K562 (cell line): ENCODE measurements around the gene CCL27. TPM values are rescaled to one million over a fixed set of nuclear protein-coding genes. Genes with fewer than 3 reads are reported as not detected.
A peak's percentile ranks its signal among the peaks of the same experiment; 100 is the strongest.

Source experiments
- ATAC-seq: fragments of 200-7000 bp; cut with Tn5 transposase; 3 replicates; pipeline ENCODE4 v1.9.1; 2020; ENCODE audit warnings: moderate library complexity
- BruUV-seq: library from RNA; stranded (reverse); fragments of 400-500 nt; replicated peaks from 2 replicates; lab custom pipeline; 2021; lab: Mats Ljungman, UMichigan
- CTCF ChIA-PET: fragments of 300-600 bp; formaldehyde crosslinking; extraction: SDS; loops from one replicate; lab custom pipeline; 2021; ENCODE audit warnings: low intra/inter-chr PET ratio; lab: Yijun Ruan, JAX
- POLR2A ChIA-PET: fragments of 300-600, 350-650 bp; sonication (Branson Sonifier 250); formaldehyde crosslinking; extraction: SDS; loops from one replicate; lab custom pipeline; 2021; ENCODE audit warnings: antibody characterized with exemption, inconsistent platforms; lab: Yijun Ruan, JAX
- DNase-seq, 4 experiments: peaks; one replicate each; pipeline versions ENCODE4 v3.0.0 to v3.0.0-alpha.2; 2011 to 2018; ENCODE audit warnings: low spot score in 3 of 4, mixed read lengths in 3 of 4; ENCODE audit errors: extremely low read depth in 1 of 4
- FAIRE-seq: peaks from 2 replicates; lab custom pipeline; 2011; peaks lifted over from hg19 to GRCh38; lab: Jason Lieb, UNC
- H2AFZ ChIP-seq: 2 replicates; pipeline ENCODE4 v1.6.0; 2011; ENCODE audit warnings: low read depth, low read length, control low read depth, inconsistent platforms
- H3K27ac ChIP-seq: fragments of 200-600 bp; 3 replicates; pipeline ENCODE4 v1.8.0; 2011; ENCODE audit warnings: low read depth, mild to moderate bottlenecking, control low read depth, inconsistent platforms, low read length, moderate library complexity, mixed read lengths; ENCODE audit errors: extremely low read depth
- H3K27me3 ChIP-seq, 2 experiments: fragments of 300-600 bp in 1 of 2; 2 replicates in 1 of 2; 3 replicates in 1 of 2; pipeline versions ENCODE4 v1.6.0 to v1.8.0; 2011; ENCODE audit warnings: inconsistent platforms in 2 of 2, low read length in 2 of 2, mild to moderate bottlenecking in 1 of 2, mixed read lengths in 1 of 2, moderate library complexity in 1 of 2; ENCODE audit not compliant: control insufficient read depth in 2 of 2, insufficient read depth in 2 of 2
- H3K36me3 ChIP-seq: fragments of 300-600 bp; 3 replicates; pipeline ENCODE4 v1.8.0; 2011; ENCODE audit warnings: mild to moderate bottlenecking, low read length, inconsistent platforms; ENCODE audit not compliant: control insufficient read depth, insufficient read depth
- H3K4me1 ChIP-seq, 2 experiments: fragments of 200-600 bp in 1 of 2; replicated peaks in 1 of 2; 2 replicates in 1 of 2; 3 replicates in 1 of 2; pipeline versions ENCODE4 v1.5.1 to v1.8.0; 2011; ENCODE audit warnings: inconsistent platforms in 2 of 2, low read length in 2 of 2, mild to moderate bottlenecking in 1 of 2, mixed read lengths in 1 of 2, moderate library complexity in 1 of 2; ENCODE audit not compliant: control insufficient read depth in 2 of 2, insufficient read depth in 2 of 2
- H3K4me2 ChIP-seq: 2 replicates; pipeline ENCODE4 v1.6.1; 2011; ENCODE audit warnings: low read length, control low read depth, inconsistent platforms, mixed read lengths; ENCODE audit not compliant: insufficient read depth
- H3K4me3 ChIP-seq: fragments of 200-600 bp; sonication (generic), shearing (Covaris generic); 2 replicates; pipeline ENCODE4 v1.5.1; 2016; ENCODE audit warnings: control low read depth, inconsistent platforms
- H3K79me2 ChIP-seq: fragments of 200-600 bp; 3 replicates; pipeline ENCODE4 v1.8.0; 2011; ENCODE audit warnings: low read length, inconsistent platforms; ENCODE audit not compliant: control insufficient read depth, insufficient read depth
- H3K9ac ChIP-seq, 2 experiments: 2 replicates each; pipeline versions ENCODE4 v1.6.0 to v1.6.1; 2011; ENCODE audit warnings: low read depth in 2 of 2, low read length in 2 of 2, control low read depth in 1 of 2, inconsistent platforms in 1 of 2, mild to moderate bottlenecking in 1 of 2, mixed read lengths in 1 of 2; ENCODE audit not compliant: insufficient read depth in 1 of 2
- H3K9me1 ChIP-seq: one replicate; pipeline ENCODE4 v1.6.0; 2011; ENCODE audit warnings: inconsistent platforms, mild to moderate bottlenecking, low read length, moderate library complexity; ENCODE audit not compliant: control insufficient read depth, insufficient read depth
- H3K9me3 ChIP-seq: replicated peaks from 2 replicates; pipeline ENCODE4 v1.5.1; 2011; ENCODE audit warnings: low read depth, low read length, inconsistent platforms; ENCODE audit not compliant: control insufficient read depth, insufficient read depth
- H4K20me1 ChIP-seq: replicated peaks from 2 replicates; pipeline ENCODE4 v1.6.1; 2011; ENCODE audit warnings: low read length, inconsistent platforms, mixed read lengths; ENCODE audit not compliant: control insufficient read depth, insufficient read depth
- CREB3L1 ChIP-seq: fragments of 450-650 bp; IDR thresholded peaks from 2 replicates; pipeline ENCODE4 v1.6.1; 2014; ENCODE audit warnings: low read depth, mild to moderate bottlenecking, moderate library complexity, borderline replicate concordance
- RNF219 ChIP-seq: fragments of 250-450 bp; sonication (Bioruptor Pico); IDR thresholded peaks from 2 replicates; pipeline ENCODE4 v1.5.0; 2022; ENCODE audit warnings: mild to moderate bottlenecking
- SAFB ChIP-seq: fragments of 200-400 bp; formaldehyde crosslinking; IDR thresholded peaks from 2 replicates; pipeline ENCODE4 v1.6.1; 2017; ENCODE audit warnings: low read depth, low read length, borderline replicate concordance
- ZBTB17 ChIP-seq: fragments of 450-650 bp; formaldehyde crosslinking; IDR thresholded peaks from 2 replicates; pipeline ENCODE4 v1.4.0; 2020; ENCODE audit warnings: mild to moderate bottlenecking
- ZNF175 ChIP-seq: fragments of 200-800 bp; sonication (Bioruptor generic); IDR thresholded peaks from 2 replicates; pipeline ENCODE4 v1.6.1; 2016; ENCODE audit warnings: low read depth, mild to moderate bottlenecking, missing genetic modification characterization, missing compliant biosample characterization
- WGBS: fragments of 100-300 bp; shearing (Covaris generic); methylation state at CpG from one replicate; pipeline ENCODE4 v1.1.6; 2016; ENCODE audit warnings: low coverage, mixed read lengths; ENCODE audit not compliant: insufficient coverage; ENCODE audit errors: missing lambda C conversion rate; 5-methylcytosine and 5-hydroxymethylcytosine counted together
- in situ Hi-C: fragments of 300-500 bp; cut with MboI; formaldehyde crosslinking; loops from 4 replicates; pipeline ENCODE4 v1.15.0; 2018; ENCODE audit warnings: inconsistent platforms, mixed read lengths
- intact Hi-C: fragments of 100-400 bp; cut with micrococcal nuclease; formaldehyde crosslinking; loops from 2 replicates; pipeline ENCODE4 v1.14.2; 2022
- polyA plus RNA-seq, 8 experiments: library from polyadenylated mRNA; depleted of rRNA in 4 of 8; stranded (reverse) in 5 of 8; unstranded in 3 of 8; fragments of >200 nt; fragmentation: Nextera tagmentation in 2 of 8; fragmentation: Illumina TruSeq in 1 of 8; extraction: Ambion mirVana in 2 of 8; extraction: Trizol in 1 of 8; gene quantifications; 2 replicates each; pipeline versions ENCODE4 v1.2.1 to v1.2.3, GENCODE V29; 2011 to 2014; ENCODE audit warnings: inconsistent platforms in 1 of 8, missing spikeins in 1 of 8
- total RNA-seq, 7 experiments: library from RNA; depleted of rRNA in 6 of 7; stranded (reverse); fragments of >200 nt in 6 of 7; fragmentation: Illumina TruSeq in 2 of 7; extraction: Trizol in 2 of 7; gene quantifications; 2 replicates each; pipeline versions ENCODE4 v1.2.1 to v1.2.3, GENCODE V29; 2011 to 2021; ENCODE audit warnings: low replicate concordance in 1 of 7

Gene CCL27
- total and polyA plus RNA-seq, 9 of the 15 experiments (the other 6 are each of a cell fraction or from before 2014, with no cell fraction given) = 0.10 to 0.53 (median 0.27) TPM; not detected in 5

GRCh38 chr9:34634551-34635248 is 27.8 kb downstream of the CCL27 start:
- intact Hi-C loops = no loop called here
- Histone ChIP-seq H3K9ac (peak overlapping the region in 1 of 2 experiments; percentile 77; a peak in 1 of 4 replicates), H4K20me1 (0 out of 2 replicates have a peak, but pooled peaks cover 4% of the 10 kb centered on the region), H3K4me2 (no peak overlapping the region), H3K4me1 (peaks cover 5 to 23% of the 10 kb centered on the region in 2 experiments; a peak in 4 of 5 replicates), H3K9me1 (no peaks in the 10 kb centered on the region), H3K27ac (no peak overlapping the region), H3K36me3 (peaks cover 14% of the 10 kb centered on the region; the same call in 1 of the 3 replicates), H2AFZ (no peak overlapping the region), H3K27me3 (peaks cover 0 to 12% of the 10 kb centered on the region in 2 experiments; a peak in 4 of 5 replicates), H3K79me2 (peaks cover 18% of the 10 kb centered on the region), H3K9me3 (no peaks in the 10 kb centered on the region), H3K4me3 (no peak overlapping the region)
- WGBS = 70% methylated on average over 2 of the region's 3 CpGs
- DNase-seq (no peak), FAIRE-seq (no peak), ATAC-seq (no peak)
- ChIA-PET POLR2A (interaction anchor here (0.6 to 1.2 kb wide), 6 partner anchors 12 to 300 kb away, joined by 3 to 5 read pairs (median 3); partner anchors contain the start of genes GALT and IL11RA), CTCF (interaction anchor here (1.2 to 1.5 kb wide), 3 partner anchors 22 to 303 kb away, joined by 3 to 11 read pairs (median 7); no protein-coding TSS in a partner anchor)
- BruUV-seq = TSS peak; percentile 61
- in situ Hi-C loops = no loop called here
- TF ChIP-seq SAFB (no peak), ZBTB17 (CRISPR knock-in tag) (no peak), CREB3L1 (no peak), RNF219 (CRISPR knock-in tag) (no peak), ZNF175 (CRISPR knock-in tag) (no peak)
